Loucy (cell line): ENCODE data around the gene RPS3.

Experiments used
- H2AFZ ChIP-seq: fragments of 200-600 bp; sonication (generic); 2 replicates; pipeline ENCODE4 v1.6.0; 2016; ENCODE audit warnings: antibody characterized with exemption, mild to moderate bottlenecking, low read length, moderate library complexity
- H3F3A ChIP-seq: fragments of 200-600 bp; 2 replicates; pipeline ENCODE4 v1.6.0; 2016; ENCODE audit warnings: antibody characterized with exemption, low read depth, mild to moderate bottlenecking
- H3K27me3 ChIP-seq: fragments of 200-600 bp; sonication (generic); 2 replicates; pipeline ENCODE4 v1.6.1; 2014; ENCODE audit warnings: low read length, mild to moderate bottlenecking; ENCODE audit not compliant: insufficient read depth, poor library complexity, severe bottlenecking
- H3K36me3 ChIP-seq: fragments of 200-600 bp; sonication (generic); 2 replicates; pipeline ENCODE4 v1.6.1; 2016; ENCODE audit warnings: low read length; ENCODE audit not compliant: insufficient read depth
- H3K4me1 ChIP-seq: fragments of 200-600 bp; sonication (generic); 2 replicates; pipeline ENCODE4 v1.5.1; 2014; ENCODE audit warnings: low read length, mild to moderate bottlenecking; ENCODE audit not compliant: insufficient read depth, poor library complexity, severe bottlenecking
- H3K4me2 ChIP-seq: fragments of 200-600 bp; sonication (generic); 2 replicates; pipeline ENCODE4 v1.6.0; 2014; ENCODE audit warnings: antibody characterized with exemption, low read length, low read depth, mild to moderate bottlenecking; ENCODE audit not compliant: poor library complexity, severe bottlenecking
- H3K4me3 ChIP-seq: fragments of 200-600 bp; sonication (generic); 2 replicates; pipeline ENCODE4 v1.5.1; 2014; ENCODE audit warnings: low read length, mild to moderate bottlenecking, mixed read lengths; ENCODE audit not compliant: poor library complexity, severe bottlenecking
- H3K79me2 ChIP-seq: fragments of 200-600 bp; sonication (generic); 2 replicates; pipeline ENCODE4 v1.6.1; 2014; ENCODE audit warnings: low read length; ENCODE audit not compliant: insufficient read depth
- H3K9ac ChIP-seq: fragments of 200-600 bp; sonication (generic); 2 replicates; pipeline ENCODE4 v1.6.0; 2014; ENCODE audit warnings: mild to moderate bottlenecking, low read depth, low read length, moderate library complexity; ENCODE audit not compliant: poor library complexity, severe bottlenecking
- H3K9me2 ChIP-seq: fragments of 200-600 bp; sonication (generic); replicated peaks from 2 replicates; pipeline ENCODE4 v1.6.1; 2016; ENCODE audit warnings: low read depth, low read length, mixed read lengths
- H3K9me3 ChIP-seq: fragments of 200-600 bp; sonication (generic); 2 replicates; pipeline ENCODE4 v1.6.1; 2014; ENCODE audit warnings: mild to moderate bottlenecking, antibody characterized with exemption, low read length, low read depth; ENCODE audit not compliant: insufficient read depth
- H4K20me1 ChIP-seq: fragments of 200-600 bp; sonication (generic); 2 replicates; pipeline ENCODE4 v1.6.0; 2014; ENCODE audit warnings: antibody characterized with exemption, low read length, mild to moderate bottlenecking; ENCODE audit not compliant: insufficient read depth, poor library complexity, severe bottlenecking
- EZH2phosphoT487 ChIP-seq: fragments of 200-600 bp; IDR thresholded peaks from 2 replicates; pipeline ENCODE4 v1.6.1; 2018; ENCODE audit warnings: antibody characterized with exemption, mild to moderate bottlenecking, moderate library complexity, borderline replicate concordance
- TF ChIP-seq, protein P1 (sequence below): fragments of 200-600 bp; sonication (generic); conservative IDR thresholded peaks from 2 replicates; pipeline ENCODE4 v1.5.1; 2014; ENCODE audit warnings: mild to moderate bottlenecking, antibody characterized with exemption, low read length

RPS3 gene

GRCh38 chr11:75432911-75433321, 33.6 kb downstream of the RPS3 start, which contains the start of gene KLHL35:
KLHL35 (minus strand) TSS chr11:75433203; CDS start chr11:75430629, 2,574 bp downstream.
- Histone ChIP-seq H4K20me1 (no peaks in the 10 kb centered on the region), H3K9ac (no peak within 1 kb of the TSS), H3K9me3 (no peaks in the 10 kb centered on the region), H3K4me3 (no peak within 1 kb of the TSS), H3K4me2 (no peak within 1 kb of the TSS), H3K4me1 (no peaks in the 10 kb centered on the region), H2AFZ (no peak within 1 kb of the TSS), H3K9me2 (no peaks in the 10 kb centered on the region), H3K36me3 (no peaks in the 10 kb centered on the region), H3K79me2 (no peaks in the 10 kb centered on the region), H3K27me3 (no peaks in the 10 kb centered on the region), H3F3A (no peaks in the 10 kb centered on the region)
- no peak for TF ChIP-seq EZH2phosphoT487
- TF ChIP-seq, protein P1, sequence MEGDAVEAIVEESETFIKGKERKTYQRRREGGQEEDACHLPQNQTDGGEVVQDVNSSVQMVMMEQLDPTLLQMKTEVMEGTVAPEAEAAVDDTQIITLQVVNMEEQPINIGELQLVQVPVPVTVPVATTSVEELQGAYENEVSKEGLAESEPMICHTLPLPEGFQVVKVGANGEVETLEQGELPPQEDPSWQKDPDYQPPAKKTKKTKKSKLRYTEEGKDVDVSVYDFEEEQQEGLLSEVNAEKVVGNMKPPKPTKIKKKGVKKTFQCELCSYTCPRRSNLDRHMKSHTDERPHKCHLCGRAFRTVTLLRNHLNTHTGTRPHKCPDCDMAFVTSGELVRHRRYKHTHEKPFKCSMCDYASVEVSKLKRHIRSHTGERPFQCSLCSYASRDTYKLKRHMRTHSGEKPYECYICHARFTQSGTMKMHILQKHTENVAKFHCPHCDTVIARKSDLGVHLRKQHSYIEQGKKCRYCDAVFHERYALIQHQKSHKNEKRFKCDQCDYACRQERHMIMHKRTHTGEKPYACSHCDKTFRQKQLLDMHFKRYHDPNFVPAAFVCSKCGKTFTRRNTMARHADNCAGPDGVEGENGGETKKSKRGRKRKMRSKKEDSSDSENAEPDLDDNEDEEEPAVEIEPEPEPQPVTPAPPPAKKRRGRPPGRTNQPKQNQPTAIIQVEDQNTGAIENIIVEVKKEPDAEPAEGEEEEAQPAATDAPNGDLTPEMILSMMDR = no peak

DNA sequence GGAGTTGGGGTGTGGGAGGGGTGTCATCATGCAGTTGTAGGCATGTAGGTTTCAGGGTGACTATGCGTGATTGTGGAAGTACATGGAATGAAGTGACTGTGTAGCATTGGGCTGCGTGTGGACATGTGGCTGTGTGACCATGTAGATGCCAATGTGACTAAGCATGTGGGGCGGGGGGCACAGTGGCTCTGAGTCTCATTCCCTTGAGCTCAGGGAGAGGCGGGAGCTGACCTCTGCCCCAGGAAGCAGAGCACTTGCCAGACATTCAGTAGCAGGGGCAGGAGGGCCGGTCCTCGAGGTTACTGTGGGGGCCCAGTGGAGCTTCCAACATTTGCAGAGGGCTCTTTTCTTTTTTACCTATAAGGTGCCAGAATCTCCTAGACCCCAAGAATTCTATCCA, 34.1 kb downstream of the RPS3 start:
- no peaks in the 10 kb centered on the region for H3K9me3 ChIP-seq
- no peak overlapping the region for H3K4me3 ChIP-seq
- H2AFZ ChIP-seq = no peak overlapping the region
- H3F3A ChIP-seq = no peaks in the 10 kb centered on the region
- H4K20me1 ChIP-seq = no peaks in the 10 kb centered on the region
- no peak for TF ChIP-seq EZH2phosphoT487
- no peaks in the 10 kb centered on the region for H3K79me2 ChIP-seq
- no peak overlapping the region for H3K9ac ChIP-seq
- H3K4me2 ChIP-seq = no peak overlapping the region
- H3K9me2 ChIP-seq = no peaks in the 10 kb centered on the region
- no peaks in the 10 kb centered on the region for H3K36me3 ChIP-seq
- no peaks in the 10 kb centered on the region for H3K4me1 ChIP-seq
- H3K27me3 ChIP-seq = no peaks in the 10 kb centered on the region

DNA sequence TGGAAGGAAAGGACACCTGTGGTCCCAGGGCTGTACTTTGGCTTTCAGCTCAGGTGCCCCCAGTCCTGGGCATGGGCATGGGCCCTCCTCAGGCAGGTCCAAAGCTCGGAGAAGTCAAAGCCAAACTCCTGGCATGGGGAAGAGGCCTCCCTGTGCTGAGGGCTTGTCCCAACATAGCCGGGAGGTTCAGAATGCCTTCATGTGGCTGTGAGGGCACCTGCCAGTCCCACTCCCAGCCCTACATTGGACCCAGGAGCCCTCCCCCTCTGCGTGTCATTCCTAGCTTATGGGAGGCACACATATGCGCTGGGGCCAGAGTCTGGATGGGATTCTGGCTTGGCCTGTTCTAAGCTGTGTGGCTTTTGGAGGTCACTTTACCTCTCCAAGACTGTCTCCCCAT, 34.7 kb downstream of the RPS3 start:
- Histone ChIP-seq H3K36me3 (no peaks in the 10 kb centered on the region), H3K4me1 (no peaks in the 10 kb centered on the region), H3F3A (no peaks in the 10 kb centered on the region), H3K9me2 (no peaks in the 10 kb centered on the region), H3K9ac (no peak overlapping the region), H4K20me1 (no peaks in the 10 kb centered on the region), H2AFZ (no peak overlapping the region), H3K9me3 (no peaks in the 10 kb centered on the region), H3K27me3 (no peaks in the 10 kb centered on the region), H3K79me2 (no peaks in the 10 kb centered on the region), H3K4me2 (no peak overlapping the region), H3K4me3 (no peak overlapping the region)
- TF ChIP-seq EZH2phosphoT487 = no peak
- TF ChIP-seq, protein P1 = no peak

DNA sequence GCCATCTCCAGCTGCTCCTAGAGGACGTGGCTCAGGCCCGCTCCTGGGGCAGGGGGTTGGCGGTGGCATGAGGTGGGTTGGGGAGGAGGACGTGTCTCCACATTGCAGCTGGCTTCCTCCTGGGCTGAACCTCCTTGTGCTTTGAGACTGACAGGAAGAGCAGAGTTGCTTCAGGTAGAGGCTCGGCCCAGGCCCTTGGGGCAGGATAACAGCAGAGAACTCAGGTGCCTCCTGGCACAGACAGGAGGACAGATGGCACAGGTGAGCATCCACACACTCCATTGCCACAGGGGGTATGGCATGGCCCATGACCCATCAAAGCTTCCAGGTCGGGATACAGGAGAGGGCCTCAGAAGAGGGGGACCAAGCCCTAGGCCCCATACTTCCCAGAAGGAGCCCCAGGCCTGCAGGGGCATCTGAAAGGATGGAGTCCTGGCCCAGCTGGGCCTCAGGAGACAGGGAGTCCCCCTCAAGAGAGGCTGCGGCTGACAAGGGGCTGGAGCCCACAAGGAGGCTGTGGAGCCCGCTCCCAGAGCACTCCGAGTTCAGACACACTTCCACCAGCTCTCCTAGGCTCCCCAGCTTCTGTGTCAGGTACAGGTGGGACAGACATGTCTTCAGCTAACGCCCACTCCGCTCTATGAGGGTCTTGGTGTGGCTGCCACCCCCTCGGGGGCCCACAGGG, 35.7 kb downstream of the RPS3 start:
- TF ChIP-seq, protein P1 = no peak
- no peak for TF ChIP-seq EZH2phosphoT487
- Histone ChIP-seq H3K4me1 (no peaks in the 10 kb centered on the region), H3K36me3 (no peaks in the 10 kb centered on the region), H3F3A (no peaks in the 10 kb centered on the region), H3K9me3 (no peaks in the 10 kb centered on the region), H3K9me2 (no peaks in the 10 kb centered on the region), H3K79me2 (no peaks in the 10 kb centered on the region), H4K20me1 (no peaks in the 10 kb centered on the region), H3K27me3 (no peaks in the 10 kb centered on the region), H3K9ac (no peak overlapping the region), H3K4me2 (no peak overlapping the region), H3K4me3 (no peak overlapping the region), H2AFZ (no peak overlapping the region)
